Tibial nerve (tissue), 4 donors: Measurements from ENCODE around the gene TRIP13. TPM values are rescaled to one million over a fixed set of nuclear protein-coding genes. Genes with fewer than 3 reads are reported as not detected.

Source experiments
- DNase-seq, 2 donors: peaks; one replicate each; pipeline ENCODE4 v3.0.0-alpha.2; 2019; ENCODE audit warnings: low spot score in 2 of 2
- H3K27ac ChIP-seq, 4 donors: fragments of 200-600 bp; sonication (generic) in 3 of 4; one replicate each; pipeline ENCODE4 v1.5.1; 2017 to 2019; ENCODE audit warnings: mild to moderate bottlenecking in 1 of 4
- H3K27me3 ChIP-seq, 2 donors: fragments of 200-600 bp; sonication (generic) in 1 of 2; one replicate each; pipeline versions ENCODE4 v1.5.1 to v1.6.0; 2017 to 2019
- H3K36me3 ChIP-seq, 3 donors: fragments of 200-600 bp; sonication (generic); one replicate each; pipeline ENCODE4 v1.5.1; 2018 to 2019
- H3K4me1 ChIP-seq, 4 donors: fragments of 200-600 bp; sonication (generic) in 3 of 4; one replicate each; pipeline ENCODE4 v1.5.1; 2017 to 2019
- H3K4me3 ChIP-seq, 4 donors: fragments of 200-600 bp; sonication (generic) in 3 of 4; one replicate each; pipeline ENCODE4 v1.5.1; 2017 to 2019; ENCODE audit warnings: mild to moderate bottlenecking in 1 of 4, moderate library complexity in 1 of 4
- H3K9me3 ChIP-seq, 4 donors: fragments of 200-600 bp; sonication (generic) in 3 of 4; one replicate each; pipeline ENCODE4 v1.5.1; 2017 to 2019
- CTCF ChIP-seq, 5 experiments: fragments of 200-600 bp in 3 of 5; fragments of 450-650 bp in 2 of 5; sonication (generic) in 3 of 5; IDR thresholded peaks; one replicate each; pipeline ENCODE4 v1.5.1; 2016 to 2019; ENCODE audit warnings: antibody characterized with exemption in 5 of 5, mild to moderate bottlenecking in 3 of 5, moderate library complexity in 2 of 5
- EP300 ChIP-seq, 2 donors: sonication (generic); formaldehyde crosslinking; IDR thresholded peaks; one replicate each; pipeline ENCODE4 v1.6.1; 2017; ENCODE audit warnings: antibody characterized with exemption in 2 of 2, mild to moderate bottlenecking in 1 of 2
- POLR2A ChIP-seq, 2 donors: fragments of 450-650 bp; IDR thresholded peaks; one replicate each; pipeline ENCODE4 v1.6.1; 2017; ENCODE audit warnings: antibody characterized with exemption in 2 of 2, mild to moderate bottlenecking in 2 of 2, moderate library complexity in 2 of 2
- WGBS, 2 donors: methylation state at CpG; one replicate each; pipeline ENCODE4 v1.1.5; 2018; 5-methylcytosine and 5-hydroxymethylcytosine counted together
- total RNA-seq, 4 donors: library from RNA; depleted of rRNA; stranded (reverse); fragments of >200 nt; gene quantifications; one replicate each; pipeline ENCODE4 v1.1.0, GENCODE V29; 2016

Gene TRIP13
- total RNA-seq, 4 donors from 2014 or later, result 0.30 to 1.3 (median 0.52) TPM

DNA sequence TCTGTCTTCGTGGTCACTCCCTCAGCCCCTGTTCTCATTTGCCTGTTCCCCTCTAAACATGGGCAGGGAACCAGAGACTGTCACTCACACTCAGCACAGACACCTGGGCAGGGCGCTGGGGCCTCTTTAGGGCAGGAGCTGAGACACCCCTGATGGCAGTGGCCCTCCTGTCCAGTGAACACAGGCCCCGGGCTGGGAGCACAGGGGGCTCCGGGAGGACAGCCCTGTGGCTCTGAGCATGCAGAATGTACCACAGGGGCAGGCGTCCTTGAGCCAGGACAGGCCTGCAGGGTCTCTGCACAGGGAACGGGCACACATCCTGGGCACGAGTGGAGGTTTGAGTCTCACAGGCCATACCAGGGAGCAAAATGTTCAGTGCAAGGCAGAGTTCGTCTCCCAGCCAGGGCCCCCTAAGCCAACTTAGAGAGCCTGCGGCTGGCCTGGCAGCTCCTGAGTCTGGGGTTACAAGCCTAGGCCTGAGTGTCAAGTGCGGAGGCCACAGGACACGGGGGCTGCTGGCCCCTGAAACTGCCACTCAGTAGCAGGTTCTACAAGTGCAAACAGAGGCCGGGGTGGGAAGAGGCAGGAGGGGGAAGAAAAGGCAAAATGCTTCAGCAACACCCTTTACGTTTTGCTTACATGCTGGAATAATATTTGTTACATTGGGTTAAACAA is 60.0 kb downstream of the TRIP13 start:
- H3K4me3 ChIP-seq, result no peak overlapping the region
- no peak for DNase-seq
- H3K4me1 ChIP-seq, result peaks cover 0 to 23% (median 18%) of the 10 kb centered on the region in 4 donors
- no peak for TF ChIP-seq EP300 (IDR thresholded peaks at IDR 0.05)
- H3K9me3 ChIP-seq, result peaks cover 0 to 20% (median 0%) of the 10 kb centered on the region in 4 donors
- no peaks in the 10 kb centered on the region for H3K36me3 ChIP-seq
- H3K27ac ChIP-seq, result no peak overlapping the region
- 93 to 97% methylated on average over 7 to 11 of the region's 13 CpGs for WGBS, 2 donors
- H3K27me3 ChIP-seq, result peaks cover 0 to 40% of the 10 kb centered on the region in 2 donors

DNA sequence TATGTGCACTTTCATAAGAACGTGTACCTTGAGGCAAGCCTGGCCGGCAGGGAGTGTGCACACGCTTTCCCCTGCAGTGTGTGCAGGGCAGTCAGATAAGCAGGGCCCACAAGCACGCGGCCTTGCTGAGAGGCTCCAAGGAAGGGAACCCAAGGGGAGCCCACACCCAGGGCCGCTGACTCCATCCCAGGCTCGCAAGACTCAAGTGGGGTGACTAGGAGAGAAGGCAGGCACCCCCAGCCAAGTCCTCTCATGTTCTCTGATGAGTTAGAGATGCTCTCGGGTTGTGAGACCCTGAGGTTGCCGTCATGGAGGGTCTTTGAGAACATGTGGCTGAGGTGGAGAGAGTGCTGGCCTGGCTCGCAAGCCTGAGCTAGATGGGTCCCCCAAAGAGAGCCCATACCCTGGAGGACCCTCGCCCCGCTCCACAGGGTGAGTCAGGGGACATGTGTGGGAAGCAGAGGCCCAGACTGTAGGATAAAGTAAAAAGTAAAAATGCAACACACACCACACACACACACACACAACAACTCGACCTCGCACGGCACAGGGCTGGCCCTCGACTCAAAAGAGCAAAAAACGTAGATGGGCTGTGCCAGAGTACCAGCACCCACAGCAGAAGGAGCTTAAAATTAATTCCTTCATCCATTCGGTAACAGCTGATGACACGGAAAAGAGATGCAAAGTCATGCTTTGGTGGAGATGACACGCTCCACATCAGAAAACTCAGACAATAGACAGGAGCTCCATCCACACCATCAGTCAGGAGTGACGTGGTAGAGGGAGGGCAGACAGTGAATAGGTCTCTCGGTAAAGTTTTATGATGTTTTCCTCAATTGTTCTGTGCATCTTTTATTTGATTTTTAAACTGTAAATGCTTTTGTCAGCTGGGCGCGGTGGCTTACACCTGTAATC is 61.1 kb downstream of the TRIP13 start:
- 90 to 93% methylated on average over 24 of the region's 24 CpGs for WGBS, 2 donors
- H3K4me3 ChIP-seq, result no peak overlapping the region
- TF ChIP-seq EP300 (IDR thresholded peaks at IDR 0.05) (no peak), CTCF (IDR thresholded peaks at IDR 0.05) (no peak)
- peaks cover 0 to 33% (median 19%) of the 10 kb centered on the region in 4 donors for H3K4me1 ChIP-seq
- peaks cover 0 to 31% of the 10 kb centered on the region in 2 donors for H3K27me3 ChIP-seq
- peaks cover 0 to 20% (median 0%) of the 10 kb centered on the region in 4 donors for H3K9me3 ChIP-seq
- H3K27ac ChIP-seq, result no peak overlapping the region
- H3K36me3 ChIP-seq, result no peaks in the 10 kb centered on the region
- no peak for DNase-seq

GRCh38 chr5:955886-956761 is 63.4 kb downstream of the TRIP13 start:
- TF ChIP-seq POLR2A (IDR thresholded peaks at IDR 0.05), result no peak
- no peak for TF ChIP-seq CTCF (IDR thresholded peaks at IDR 0.05)
- TF ChIP-seq EP300 (IDR thresholded peaks at IDR 0.05), result no peak
- Histone ChIP-seq H3K27ac (no peak overlapping the region), H3K4me3 (no peak overlapping the region), H3K4me1 (peaks cover 0 to 39% (median 19%) of the 10 kb centered on the region in 4 donors), H3K9me3 (peaks cover 0 to 5% (median 0%) of the 10 kb centered on the region in 4 donors), H3K36me3 (no peaks in the 10 kb centered on the region), H3K27me3 (peaks cover 0 to 26% of the 10 kb centered on the region in 2 donors)
- DNase-seq, result no peak
- WGBS, 2 donors, result 72 to 73% methylated on average over 29 to 31 of the region's 32 CpGs

- Histone ChIP-seq H3K4me1 (peaks cover 0 to 39% (median 19%) of the 10 kb centered on the region in 4 donors), H3K4me3 (no peak overlapping the region), H3K27me3 (peaks cover 0 to 25% of the 10 kb centered on the region in 2 donors), H3K27ac (peak overlapping the region in 1 of 4 donors; percentile 14), H3K9me3 (no peaks in the 10 kb centered on the region), H3K36me3 (no peaks in the 10 kb centered on the region)
- no peak for DNase-seq
- 12 to 13% methylated on average over 16 to 24 of the region's 26 CpGs for WGBS, 2 donors
- TF ChIP-seq EP300 (IDR thresholded peaks at IDR 0.05) (peak in 1 of 2 donors; percentile 11), CTCF (IDR thresholded peaks at IDR 0.05) (no peak), POLR2A (IDR thresholded peaks at IDR 0.05) (no peak)
These were observed 64.5 kb downstream of the TRIP13 start for GRCh38 chr5:956941-957747.
